ENCODE data around the gene KLHL35.

The KLHL35 gene

DNA sequence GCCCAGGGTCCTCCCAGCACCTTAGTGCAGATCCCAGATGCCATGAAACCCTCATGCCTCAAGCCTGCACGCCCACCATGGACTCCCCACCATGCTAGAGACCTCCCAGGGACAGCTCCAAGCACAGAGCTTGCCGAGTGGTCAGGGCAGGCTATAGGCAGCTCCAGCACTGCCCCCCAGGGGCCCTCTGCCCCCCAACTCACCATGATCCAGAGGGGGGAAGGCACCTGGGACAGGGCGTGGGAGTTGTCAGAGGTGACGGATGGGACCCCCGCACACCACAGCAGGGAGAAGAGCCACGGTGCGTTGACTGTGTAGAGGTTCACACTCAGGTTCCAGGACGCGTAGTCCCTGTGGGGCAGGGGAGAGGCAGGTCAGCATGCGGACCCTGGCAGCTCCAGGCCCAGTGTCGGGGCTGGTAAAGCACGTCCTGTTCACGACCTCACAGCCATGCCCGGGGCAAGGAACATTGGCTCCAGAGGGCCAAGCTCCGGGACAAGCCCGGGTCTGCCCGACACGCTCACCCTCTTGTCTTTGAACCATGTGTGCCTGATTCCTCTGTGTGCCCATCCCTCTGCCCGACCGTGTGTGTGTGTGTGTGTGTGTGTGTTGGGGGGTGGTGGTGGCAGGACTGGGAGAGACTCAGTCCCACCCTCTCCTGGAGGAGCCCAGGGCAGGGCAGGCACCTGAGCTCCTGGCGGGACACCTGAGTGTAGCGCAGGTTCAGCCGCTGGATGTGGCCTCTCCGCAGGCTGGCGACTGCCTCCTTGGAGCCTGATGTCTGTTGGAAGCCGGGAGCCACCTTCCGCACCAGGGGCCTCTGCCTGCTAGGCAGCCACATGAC is 8.2 kb upstream of the KLHL35 start:
- DNase-seq: no peak

DNA sequence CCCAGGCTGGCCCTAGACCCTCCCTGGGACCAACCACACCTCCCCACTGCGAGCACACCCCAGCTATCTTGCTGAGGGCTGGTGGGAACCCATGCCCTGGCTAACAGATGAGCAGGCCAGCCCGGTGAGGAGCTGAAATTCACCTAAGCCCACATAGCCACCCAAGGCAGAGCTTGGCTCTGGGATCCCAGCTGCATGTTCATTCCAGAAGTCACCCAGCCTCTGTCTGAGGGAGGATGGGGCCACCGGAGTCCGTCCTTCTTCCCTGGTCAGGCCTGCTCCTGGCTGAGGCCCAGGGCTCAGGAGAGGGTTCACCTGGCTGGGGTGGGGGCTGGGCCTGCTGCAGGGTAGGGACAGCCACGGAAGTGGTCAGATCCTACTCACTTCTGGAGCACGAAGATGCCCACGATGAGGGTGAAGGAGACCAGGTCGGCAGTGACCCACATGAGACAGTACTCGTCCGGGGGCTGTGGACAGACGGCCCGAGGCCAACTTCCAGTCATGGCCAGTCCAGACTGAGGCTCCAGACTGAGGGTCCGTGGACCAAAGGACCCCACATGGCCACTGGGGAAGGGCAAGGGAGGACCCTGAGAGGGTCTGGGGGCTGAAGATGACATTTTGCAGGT is 6.6 kb upstream of the KLHL35 start:
- no peak for DNase-seq

DNA sequence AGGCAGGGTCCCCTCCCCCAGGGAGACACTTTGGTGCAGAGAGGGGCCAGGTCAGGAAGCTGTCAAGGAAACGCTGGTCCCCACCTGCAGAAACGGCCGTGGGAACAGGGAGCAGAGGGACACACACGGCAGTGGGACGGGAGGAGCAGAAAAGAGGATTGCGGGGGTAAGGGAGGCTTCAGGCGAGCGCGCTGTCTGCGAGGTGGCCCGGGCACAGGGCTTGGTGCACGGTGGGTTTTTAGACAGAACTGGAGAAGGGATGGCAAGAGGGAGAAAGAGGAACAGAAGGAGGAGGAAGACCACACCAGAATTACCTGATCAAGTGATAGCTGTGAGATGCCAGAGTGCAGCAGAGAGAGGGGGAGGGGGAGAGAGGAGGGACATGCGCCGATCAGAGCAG is 6.0 kb upstream of the KLHL35 start:
- no peak for DNase-seq

DNA sequence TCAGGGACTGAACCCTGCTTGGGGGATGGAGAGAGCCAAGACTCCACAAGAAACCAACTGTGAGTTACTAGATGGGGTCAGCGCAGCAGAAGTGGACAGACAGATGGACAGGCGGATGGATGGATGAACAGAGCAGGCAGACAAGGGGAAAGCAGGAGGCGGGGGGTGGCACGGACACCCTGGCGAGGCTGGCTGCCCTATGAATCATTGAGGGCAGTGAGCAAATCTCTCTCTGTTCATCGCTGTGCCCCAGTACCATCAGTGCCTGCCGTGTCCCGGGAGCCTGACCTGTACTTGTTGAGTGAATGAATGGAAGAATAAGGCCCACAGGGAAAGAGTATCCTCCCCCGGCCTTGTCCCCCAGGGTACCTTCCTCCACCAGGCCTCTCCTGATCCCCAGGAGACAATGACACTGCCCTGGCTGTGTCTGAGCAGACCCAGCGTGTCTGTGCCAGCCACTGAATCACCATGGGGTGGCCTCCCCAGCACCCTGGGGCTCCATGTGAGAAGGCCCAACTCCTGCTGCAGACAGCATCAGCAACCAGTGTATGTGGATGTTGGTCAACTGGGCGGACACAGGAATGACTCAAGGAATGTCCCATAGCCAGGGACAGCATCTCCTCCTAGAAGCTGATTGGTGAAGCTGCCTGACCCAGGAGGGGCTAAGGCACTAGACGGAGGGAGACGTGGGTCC is 5.1 kb upstream of the KLHL35 start:
- DNase-seq: no peak

DNA sequence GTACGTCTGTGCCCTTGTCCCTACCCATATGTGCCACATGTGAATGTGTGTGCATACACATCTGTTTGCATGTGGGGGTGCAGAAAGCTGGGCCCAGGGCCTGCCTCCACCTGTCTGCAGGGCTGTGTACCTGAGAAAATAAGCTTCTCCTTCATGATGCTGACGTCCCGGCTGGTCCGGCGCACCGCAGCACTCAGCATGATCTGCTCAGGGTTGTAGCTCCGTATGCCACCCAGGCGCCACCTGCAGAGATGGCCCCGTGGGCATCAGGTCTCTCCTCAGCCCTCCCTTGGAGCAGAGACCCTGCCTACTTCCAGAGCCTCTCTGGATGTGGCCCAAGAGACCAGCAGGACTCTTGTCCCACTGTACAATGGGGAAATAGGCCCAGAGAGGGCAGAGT is 3.8 kb upstream of the KLHL35 start:
- DNase-seq: no peak

DNA sequence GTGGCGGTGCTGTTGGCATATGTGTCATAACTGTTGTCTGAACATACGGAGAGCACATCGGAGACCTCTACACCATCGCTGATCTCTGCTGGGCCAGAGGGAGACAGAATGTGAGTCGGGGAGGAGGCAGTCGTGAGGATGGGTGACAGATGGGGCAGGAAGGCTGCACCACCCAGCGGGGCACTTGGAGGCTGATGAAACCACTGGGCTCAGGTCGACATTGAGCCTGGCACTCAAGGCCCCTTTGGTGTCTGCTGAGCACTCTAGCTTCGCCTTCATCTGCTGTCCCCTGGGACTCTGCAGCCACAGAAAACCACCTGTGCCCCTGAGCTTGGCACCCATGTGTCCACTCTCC is 2.5 kb upstream of the KLHL35 start:
- DNase-seq: no peak

DNA sequence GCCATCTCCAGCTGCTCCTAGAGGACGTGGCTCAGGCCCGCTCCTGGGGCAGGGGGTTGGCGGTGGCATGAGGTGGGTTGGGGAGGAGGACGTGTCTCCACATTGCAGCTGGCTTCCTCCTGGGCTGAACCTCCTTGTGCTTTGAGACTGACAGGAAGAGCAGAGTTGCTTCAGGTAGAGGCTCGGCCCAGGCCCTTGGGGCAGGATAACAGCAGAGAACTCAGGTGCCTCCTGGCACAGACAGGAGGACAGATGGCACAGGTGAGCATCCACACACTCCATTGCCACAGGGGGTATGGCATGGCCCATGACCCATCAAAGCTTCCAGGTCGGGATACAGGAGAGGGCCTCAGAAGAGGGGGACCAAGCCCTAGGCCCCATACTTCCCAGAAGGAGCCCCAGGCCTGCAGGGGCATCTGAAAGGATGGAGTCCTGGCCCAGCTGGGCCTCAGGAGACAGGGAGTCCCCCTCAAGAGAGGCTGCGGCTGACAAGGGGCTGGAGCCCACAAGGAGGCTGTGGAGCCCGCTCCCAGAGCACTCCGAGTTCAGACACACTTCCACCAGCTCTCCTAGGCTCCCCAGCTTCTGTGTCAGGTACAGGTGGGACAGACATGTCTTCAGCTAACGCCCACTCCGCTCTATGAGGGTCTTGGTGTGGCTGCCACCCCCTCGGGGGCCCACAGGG is 2.0 kb upstream of the KLHL35 start:
- DNase-seq: no peak

DNA sequence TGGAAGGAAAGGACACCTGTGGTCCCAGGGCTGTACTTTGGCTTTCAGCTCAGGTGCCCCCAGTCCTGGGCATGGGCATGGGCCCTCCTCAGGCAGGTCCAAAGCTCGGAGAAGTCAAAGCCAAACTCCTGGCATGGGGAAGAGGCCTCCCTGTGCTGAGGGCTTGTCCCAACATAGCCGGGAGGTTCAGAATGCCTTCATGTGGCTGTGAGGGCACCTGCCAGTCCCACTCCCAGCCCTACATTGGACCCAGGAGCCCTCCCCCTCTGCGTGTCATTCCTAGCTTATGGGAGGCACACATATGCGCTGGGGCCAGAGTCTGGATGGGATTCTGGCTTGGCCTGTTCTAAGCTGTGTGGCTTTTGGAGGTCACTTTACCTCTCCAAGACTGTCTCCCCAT is 1.0 kb upstream of the KLHL35 start:
- no peak for DNase-seq

DNA sequence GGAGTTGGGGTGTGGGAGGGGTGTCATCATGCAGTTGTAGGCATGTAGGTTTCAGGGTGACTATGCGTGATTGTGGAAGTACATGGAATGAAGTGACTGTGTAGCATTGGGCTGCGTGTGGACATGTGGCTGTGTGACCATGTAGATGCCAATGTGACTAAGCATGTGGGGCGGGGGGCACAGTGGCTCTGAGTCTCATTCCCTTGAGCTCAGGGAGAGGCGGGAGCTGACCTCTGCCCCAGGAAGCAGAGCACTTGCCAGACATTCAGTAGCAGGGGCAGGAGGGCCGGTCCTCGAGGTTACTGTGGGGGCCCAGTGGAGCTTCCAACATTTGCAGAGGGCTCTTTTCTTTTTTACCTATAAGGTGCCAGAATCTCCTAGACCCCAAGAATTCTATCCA is 440 bp upstream of the KLHL35 start:
- DNase-seq: no peak

DNA sequence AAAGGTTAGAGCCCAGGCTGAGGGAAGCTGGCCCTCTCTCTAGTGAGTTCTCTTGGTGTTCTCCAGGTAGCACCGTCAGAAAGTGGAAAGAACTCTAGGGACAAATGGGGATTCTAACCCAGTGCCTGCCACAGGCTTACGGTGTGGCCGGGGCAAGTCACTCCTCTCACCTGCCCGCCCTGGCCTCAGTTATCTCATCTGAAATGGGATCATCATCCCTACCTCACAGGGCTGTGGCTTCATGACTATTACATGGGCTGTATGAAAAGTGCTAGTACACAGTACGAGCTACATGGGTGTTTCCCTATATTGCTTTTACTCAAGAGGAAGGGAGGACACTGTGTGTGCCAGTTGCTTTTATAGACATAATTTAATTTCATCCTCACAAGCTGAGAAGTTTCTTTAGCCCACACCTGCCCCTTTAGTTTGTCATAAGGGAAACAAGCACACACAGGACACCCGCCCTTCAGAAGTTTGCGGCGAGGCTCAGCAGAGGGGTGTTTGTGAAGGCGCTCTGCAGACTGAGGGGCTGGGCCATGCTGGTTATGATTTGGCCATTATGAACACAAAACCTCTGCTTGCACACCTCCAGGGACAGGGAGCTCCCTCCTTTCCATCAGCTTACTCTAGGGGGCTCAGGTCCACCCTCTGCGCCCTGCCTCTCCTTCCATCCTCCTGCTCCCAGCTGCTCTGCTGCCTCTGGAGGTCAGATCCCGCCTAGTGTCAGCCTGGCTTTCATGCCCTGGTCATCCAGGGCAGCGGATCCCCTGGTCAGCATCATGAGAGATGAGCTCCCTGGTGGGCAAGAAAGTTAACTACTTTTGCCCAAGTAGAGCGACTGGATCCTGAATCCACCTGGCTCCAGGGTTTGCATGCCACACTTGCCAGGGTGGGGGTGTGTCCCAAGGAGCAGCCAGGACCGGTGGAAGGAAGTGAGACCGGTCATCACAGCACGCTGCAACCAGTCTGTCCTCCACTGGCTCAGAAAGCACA is 1.2 kb downstream of the KLHL35 start:
- no peak for DNase-seq

DNA sequence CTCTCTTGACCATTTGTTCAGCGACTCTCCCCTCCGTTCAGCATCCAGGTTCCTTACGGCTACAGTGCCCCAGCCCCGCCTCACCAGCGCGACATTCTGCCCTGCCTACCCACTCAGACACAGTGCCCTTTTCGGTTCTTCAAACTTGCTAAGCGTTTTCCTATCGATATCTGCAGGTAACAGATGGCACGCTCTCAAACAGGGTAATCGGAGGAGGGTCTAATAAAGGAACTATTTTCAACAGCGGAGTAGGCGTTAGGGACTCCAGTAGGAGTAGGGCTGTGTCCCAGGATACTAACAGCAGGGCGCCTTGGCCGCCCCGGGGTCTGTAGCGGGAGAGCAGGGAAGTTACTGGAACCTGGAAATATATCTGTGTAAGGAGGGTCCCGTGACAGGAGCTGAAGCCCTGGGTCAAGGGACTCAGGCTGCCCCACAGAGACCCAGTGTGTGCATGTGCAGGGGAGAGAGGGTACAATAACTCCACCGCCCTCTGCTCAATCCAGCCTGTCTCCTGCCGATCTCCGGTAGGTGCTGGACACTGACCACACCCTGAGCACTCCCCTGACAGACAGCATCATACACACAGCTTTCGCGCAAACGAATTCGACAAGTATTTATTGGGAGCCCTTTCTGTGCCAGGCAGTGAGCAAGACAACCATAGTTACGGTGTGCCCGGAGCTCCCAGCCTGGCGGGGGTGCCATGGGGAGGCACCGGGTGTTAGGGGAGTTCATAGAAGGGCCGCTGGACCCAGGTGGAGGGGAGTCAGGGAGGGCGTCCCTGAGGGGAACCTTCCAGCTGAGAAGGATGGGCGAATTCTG is 2.1 kb downstream of the KLHL35 start:
- DNase-seq: no peak

DNA sequence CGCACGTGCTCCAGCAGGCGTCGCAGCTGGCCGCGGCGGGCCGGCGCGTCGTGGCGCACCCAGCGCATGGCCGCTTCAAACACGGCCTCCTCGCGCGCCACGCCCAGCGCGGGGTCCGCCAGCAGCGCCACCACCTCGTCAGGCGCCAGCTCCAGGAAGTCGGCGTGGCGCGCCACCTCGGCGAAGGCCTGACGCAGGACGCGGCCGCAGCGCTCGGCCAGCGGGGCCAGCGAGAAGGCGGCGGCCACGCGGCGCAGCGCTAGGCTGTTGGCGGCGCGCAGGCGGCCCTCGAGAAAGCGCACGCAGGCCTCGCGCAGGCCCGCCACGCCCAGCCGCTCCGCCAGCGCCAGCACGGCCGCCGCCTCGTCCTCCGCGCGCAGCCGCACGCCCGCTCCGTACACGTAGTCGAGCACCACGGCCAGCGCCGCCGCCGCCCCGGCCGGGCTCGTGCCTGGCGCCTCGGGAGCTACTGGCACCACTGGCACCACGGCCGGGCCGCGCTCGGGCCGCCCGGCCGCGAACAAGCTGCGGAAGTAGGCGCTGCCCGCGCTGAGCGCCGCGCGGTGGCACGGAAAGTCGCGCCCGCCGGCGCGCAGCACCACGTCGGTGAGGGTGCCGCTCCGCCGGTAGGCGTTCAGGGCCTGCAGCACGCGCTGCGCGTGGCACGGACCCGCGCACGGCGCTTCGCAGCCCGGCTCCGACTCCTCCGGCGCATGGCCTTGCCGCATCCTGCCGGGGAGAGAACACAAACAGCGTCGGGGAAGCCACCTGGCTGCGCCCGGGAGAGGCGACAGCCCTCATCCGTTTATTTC is 2.9 kb downstream of the KLHL35 start:
- DNase-seq: no peak

DNA sequence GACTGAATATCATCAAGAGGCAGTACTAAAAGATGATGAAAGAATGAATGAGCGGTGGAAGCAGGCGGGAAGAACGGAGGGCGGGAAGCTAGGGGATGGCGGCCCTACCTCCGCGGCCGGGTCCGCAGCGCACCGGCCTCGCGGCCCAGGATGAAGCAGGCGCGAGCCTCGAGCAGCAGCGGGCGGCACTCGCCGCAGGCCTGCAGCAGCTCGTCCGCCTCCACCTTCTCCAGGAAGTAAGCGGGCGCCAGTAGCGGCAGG is 3.4 kb downstream of the KLHL35 start:
- DNase-seq: no peak

DNA sequence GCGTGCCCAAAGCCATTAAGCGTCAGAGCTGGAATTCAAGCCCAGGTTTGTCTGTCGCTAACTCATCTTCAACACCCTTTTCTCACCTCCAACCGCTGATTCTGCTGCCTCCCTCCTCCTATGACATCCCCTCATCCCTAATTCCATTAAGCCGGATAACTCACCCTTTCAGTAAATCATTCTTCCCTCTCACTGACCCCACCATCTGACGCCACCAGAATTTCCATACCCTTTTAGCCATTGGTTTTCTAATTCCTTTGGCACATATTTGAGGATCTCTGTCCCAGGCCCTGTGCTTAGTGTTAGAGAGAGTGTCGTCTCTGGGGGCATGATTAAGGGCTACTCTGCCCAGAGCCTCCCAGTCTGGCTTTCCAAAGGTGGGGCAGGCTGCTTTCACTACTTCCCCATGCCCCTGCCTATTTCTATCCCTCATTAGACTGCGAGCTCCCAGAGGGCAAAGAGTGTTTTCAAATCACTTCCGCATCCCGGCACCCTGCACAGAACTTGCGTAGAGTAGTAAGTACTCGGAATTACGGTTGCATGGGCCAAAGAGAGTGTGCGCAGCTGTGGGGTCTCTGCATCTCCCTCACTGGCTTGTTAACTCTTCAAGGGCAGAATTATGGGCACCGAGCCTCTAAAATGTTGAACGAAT is 3.9 kb downstream of the KLHL35 start:
- no peak for DNase-seq

DNA sequence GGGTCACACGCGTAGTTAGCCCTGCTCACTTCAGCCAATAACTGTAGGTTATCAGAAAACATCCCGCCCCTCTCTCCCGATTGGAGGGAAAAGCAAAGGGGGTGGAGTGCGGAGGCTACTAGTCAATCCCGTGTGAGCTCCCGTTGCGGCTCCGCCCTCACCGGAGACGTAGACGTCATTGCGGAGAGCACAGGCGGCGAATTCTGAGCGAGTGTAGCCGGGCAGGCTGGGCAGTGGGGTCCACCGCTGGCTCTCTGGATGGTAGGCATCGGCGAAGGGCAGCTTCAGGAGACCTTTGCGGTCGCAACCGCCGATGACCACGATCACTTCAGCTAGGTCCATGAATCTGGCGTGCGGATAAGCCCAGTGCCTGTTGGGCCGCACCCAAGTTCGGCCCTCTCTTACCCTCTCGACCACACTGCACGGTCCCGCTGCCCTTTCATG is 4.7 kb downstream of the KLHL35 start:
- peak; percentile 65 for DNase-seq

DNA sequence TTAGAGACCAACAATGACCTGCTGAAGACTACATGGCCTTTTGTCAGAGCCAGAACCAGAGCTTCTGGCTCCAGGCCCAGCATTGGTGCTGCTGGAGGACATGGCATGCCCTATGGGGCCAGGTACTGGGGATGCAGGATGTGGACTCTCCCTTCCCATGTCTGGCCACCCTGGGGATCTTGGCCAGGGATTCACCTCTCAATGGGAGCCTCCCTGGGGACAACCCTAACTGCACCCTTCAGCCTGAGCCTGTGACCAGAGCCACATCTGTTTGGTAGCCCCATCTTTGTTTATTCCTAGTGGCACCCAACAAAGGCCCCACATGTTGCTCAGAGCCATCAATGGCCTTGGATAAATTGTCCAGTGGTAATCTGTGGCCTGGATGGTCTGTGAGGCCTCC is 5.8 kb downstream of the KLHL35 start:
- DNase-seq: no peak

DNA sequence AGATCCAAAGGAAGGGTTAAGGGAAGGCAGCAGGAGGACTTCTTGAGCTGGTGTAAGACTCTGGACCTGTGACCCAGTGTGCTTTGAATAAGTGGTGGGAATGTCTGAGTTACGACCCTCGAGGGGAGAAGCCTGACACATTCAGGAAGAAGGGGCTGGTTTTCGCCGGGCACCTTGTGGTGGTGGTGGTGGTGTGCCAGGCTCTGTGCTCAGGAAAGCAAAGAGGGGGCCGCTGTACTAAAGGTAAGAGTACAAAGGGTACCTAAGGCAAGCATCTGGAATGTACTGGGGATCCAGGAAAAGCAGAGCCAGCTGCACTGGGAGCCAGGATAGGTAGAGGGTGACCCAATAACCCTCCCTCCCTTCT is 6.3 kb downstream of the KLHL35 start:
- DNase-seq: no peak

DNA sequence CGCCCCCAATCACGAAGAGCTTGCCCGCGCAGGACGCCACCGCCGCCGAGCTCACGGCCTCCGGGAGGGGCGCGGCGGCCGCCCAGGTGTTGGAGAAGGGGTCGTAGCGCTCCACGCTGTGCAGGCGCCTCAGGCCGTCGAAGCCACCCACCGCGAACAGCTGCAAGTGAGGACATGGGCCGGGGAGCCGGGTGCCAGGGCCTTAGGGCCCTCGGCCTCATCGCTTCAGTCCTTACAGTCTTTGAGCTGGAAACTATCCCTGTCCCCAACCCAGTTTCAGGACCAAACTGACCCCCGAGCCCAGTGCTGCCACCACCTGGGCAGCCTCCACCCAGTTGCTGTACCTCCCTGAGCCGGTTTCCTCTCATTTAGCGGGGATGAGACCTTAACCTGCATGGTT is 7.6 kb downstream of the KLHL35 start:
- DNase-seq: no peak

DNA sequence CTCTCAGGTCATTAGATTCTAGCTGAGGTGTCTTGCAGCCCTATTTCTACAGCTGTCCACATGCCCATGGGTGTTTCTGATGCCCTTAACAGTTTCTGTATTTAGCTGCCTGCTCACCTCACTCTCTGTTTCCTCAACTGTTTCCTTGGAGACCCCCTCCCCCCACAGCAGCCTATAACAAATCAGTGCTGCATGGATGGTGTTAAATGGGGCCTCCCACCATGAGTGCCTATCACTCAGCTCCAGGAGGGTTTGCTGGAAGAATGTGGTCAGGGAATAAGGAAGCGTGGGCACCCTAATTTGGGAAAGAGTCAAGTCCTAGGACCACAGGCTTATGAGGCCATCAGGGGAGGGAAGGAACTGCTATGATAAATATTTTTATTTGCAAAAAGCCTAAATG is 8.6 kb downstream of the KLHL35 start:
- DNase-seq: no peak

DNA sequence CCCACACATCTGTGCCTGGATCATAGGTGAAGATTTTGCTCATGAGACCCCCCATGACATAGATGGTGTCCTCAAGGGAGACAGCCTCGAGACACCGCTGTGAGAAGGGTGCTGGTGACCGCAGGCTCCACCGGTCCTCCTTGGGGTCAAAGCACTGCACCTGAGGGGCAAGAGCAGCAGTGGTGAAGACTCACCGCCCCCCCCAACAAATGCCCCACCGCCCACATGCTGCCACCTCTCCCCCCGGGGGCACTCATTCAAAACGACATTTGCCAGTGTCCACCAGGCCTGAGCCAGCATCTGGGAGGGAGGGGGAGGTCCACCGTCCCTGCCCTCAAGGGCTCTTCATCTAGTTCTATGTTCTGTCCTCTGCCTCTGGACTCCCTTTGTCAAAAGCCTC is 9.3 kb downstream of the KLHL35 start:
- DNase-seq: no peak
